HT1080 (cell line): ENCODE data around the gene ZNF474. TPM values are rescaled to one million over a fixed set of nuclear protein-coding genes. Genes with fewer than 3 reads are reported as not detected.
A peak's percentile ranks its signal among the peaks of the same experiment; 100 is the strongest.

Experiments
- DNase-seq: peaks from one replicate; pipeline ENCODE4 v3.0.0-alpha.2; 2015; ENCODE audit warnings: low read depth
- total RNA-seq: library from RNA; depleted of rRNA; stranded (reverse); fragments of >200 nt; shearing (Covaris generic); gene quantifications from 2 replicates; pipeline ENCODE4 v1.2.3, GENCODE V29; 2014

ZNF474 gene
- total RNA-seq, 1 experiment from 2014 or later = 0.08 TPM

DNA sequence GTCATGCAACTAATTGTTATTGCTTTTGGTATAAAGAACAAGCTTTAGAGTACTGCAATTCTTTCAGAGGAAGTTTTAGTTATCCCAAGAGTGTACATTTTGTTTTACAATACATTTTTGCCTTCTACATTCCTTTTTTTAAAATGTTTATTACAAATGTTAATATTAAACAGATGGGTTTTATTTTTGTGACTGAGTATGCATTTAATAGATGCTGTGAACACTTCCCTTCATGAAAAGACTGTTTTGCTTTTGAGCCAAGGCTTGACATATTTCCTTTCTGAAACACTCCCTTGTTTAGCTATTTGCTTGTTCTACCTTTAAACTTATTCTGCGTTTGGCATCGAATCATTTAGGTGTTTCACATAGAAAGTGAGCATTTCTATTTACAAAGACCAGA, 14.8 kb upstream of the ZNF474 start:
- no peak for DNase-seq

DNA sequence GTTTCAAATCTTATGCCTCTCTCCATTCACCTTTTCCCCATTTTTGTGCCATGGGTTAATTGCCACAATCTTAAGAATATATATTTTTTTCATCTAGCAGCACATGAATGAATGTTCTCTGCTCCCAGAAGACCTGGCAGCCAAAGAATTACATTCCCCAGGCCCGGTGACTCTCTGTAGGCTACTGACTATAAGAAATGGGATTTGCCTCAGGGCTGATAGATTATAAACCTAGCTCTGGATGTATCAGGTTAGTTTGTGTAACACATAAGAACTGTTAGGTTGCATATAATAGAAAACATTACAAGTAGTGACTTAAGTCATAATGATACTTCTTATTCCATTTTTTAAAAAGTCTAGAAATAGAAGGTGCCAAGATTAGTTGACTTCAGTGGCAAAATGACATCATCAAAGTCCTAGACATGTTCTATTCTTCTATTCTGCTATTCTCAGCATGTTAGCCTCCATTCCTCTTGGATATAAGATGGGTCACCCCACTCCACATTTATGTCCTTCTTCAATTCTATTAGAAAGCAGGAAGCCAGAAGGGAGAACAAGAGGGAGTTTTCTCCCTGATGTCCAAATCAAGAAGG, 10.9 kb upstream of the ZNF474 start:
- DNase-seq = no peak

DNA sequence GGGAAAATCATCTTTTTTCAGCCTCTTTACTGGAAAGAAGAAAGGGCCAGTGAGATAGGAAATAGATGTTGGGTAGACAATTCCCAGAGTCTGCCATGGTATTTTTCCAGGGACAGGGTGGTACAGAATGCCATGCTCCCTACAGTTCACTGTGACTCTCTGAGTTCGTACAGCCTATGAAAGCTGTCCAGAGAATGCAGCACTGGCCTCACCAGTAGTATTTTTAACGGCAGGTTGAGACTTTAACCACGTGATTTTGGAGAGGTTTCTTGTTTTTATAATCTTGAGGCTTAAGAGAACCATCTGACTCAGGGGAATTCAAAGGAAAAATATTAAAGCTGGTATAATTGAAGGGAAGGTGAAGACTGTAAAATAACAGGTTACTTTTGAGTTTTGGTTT, 10.1 kb upstream of the ZNF474 start:
- no peak for DNase-seq

DNA sequence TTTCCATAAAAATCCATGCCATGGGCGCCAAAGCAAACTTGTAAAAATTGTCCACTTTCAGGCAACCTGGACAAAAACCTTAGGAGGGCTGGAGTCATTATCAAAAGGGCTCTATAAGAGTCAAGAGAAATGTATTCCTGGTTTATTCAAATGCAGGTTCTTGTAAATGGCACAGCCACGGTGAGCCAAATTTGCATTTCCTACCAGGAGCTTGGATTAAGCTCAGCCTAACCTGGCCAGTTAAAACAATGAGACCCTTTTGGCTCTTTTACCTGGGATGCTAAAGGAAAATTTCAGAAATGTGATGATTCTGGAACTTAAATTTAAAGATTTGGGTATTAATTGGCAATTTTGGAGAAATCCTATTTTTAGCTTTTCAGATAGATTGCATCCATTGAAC, 8.9 kb upstream of the ZNF474 start:
- no peak for DNase-seq

DNA sequence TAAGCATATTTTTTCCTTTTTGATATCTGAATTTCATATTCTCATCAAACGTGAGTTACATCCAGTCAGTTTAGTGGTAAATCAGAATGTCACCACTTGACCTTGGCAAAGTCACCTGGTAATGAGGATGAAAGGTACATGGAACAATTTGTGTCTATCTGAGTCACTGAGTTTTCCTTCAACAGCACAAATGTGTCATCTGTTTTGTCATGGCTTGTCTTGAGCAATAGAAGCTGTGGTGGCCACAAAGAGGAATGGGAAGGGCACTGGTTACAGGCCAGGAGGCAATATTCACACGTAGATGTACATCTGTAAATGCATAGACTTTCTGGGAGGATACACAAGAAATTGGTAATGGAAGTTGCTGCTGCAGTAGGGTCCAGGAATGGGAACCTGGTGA, 8.4 kb upstream of the ZNF474 start:
- peak; percentile 86 for DNase-seq

DNA sequence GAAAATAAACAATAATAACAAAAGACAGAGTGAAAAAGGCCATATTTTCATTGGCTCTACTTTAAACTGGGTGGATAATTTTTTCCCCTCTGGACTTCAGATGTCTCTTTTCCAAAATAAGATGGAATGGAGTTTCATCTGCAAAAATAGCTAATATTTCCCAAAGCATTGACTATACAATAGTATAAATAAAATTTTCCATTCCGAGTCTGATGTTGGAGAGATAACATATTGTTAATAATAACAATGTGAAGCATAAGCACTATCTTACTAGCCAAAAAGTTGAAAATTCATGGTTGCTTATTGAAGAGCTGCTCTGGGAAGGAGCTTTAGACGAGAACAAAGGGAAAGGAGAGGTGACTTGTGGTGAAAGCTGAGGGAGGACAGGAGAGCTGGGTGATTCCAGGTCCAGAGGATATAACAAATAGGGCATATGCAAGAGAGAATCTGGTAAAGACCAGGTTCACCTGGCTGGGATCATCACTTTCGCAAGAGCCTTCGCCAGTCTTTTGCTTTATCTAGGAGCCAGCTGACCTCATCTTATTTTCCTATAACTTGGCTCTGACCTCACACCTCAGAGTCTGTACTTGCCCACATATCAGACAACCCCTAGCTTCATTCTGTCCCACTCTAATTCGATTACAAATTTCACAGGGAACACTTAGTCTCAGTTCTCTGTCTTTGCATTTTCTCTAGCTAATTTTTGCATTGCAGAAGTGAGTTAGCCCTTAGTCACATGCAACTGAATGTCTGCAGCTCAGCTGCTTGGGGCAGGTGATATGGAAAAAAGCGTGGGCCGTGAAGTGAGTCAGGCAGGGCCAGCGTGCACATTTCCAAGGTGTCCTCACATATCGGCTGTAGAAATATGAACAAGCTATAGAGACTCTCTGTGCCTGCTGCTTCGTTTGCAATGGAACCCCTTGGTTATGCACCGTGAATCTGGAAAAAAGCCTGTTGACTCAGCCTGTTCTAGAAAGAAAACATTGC, 7.6 kb upstream of the ZNF474 start:
- peak; percentile 35 for DNase-seq

DNA sequence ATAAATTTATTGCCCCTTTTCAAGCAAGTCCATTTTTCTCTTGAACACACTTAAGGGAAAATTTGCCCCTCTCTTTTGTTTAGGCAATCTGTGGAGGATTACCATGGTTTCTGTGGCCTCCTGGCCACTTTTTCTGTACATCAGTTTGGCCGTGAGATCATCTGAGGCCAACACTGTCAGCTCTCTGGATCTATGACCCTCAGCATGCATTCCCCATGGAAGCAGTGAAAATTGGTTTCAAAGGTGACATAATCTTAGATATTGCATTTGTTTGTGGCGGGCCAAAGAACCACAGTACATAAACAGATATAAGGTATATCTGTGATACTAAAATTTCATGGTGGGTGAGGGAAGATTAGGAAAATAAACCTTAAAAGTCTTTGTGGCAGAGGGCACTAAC, 4.6 kb upstream of the ZNF474 start:
- DNase-seq = no peak

DNA sequence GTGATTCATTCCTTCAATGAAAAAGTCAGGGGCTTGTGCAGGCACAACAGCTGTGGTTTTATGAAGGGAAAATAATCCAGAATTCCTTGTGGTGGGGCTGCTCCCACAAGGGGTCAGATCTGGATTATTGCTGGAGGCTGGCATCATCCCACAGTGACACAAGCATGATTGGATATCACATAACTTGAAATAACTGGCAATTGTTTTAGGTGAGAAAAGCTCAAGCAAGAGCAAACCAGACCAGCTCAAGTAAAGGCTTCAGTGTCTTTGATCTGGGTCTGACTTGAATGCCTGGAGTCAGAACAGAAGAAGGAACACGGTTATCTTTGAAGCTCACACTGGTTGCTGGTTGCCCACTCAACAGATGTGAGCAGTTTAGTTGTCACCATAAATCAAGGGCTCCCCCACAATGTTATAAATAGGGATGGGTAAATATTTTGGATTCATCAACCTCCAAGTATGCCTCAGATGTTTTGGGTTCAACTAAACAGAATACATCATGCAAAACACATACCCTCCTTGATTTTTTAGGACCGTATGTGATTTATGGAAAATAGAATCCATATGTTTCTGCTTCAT, 3.1 kb upstream of the ZNF474 start:
- peak; percentile 83 for DNase-seq

DNA sequence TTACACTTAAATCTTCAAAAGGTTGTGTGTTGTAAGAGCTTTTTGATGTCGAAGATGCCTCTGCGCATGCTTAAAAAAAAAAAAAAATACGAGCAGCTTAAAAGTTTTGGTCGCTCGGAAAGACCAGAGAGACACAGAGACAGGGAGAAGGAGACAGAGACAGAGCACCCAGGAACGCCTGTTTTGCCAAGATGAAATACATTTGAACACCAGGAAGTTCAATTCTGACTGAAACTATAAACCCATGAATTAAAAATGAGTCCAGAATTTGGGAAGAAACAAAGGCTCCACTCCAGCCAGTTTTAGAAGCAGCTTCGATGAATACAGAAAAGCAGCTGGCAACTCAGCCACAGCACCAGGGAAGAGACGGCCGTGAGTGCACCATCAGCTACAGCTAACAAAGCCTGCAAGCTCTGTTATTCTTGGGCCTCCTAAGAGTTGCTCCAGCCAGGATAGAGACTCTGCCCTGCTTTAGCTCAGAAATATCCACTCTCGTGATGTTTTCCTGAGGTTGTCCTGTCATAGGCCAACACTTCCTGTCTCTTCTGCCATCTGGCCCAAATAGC, 2.5 kb upstream of the ZNF474 start:
- no peak for DNase-seq

DNA sequence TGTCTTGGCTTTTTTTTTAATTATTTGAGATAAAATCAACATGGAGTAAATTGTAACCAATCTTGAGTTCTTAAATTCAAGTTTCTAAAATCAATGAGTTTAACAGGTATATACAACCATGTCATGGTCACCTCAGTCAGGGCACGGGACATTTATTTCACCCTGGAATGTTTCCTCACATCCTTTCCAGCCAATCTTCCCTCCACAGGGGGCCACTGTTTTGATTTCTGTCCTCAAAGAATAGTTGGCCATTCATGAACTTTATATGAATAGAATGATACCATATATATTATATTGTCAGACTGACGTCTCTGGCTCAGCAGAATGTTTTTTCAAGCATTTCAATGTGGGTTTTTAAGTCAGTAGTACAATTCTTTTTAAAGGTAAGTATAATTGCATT, 806 bp downstream of the ZNF474 start:
- peak; percentile 13 for DNase-seq

DNA sequence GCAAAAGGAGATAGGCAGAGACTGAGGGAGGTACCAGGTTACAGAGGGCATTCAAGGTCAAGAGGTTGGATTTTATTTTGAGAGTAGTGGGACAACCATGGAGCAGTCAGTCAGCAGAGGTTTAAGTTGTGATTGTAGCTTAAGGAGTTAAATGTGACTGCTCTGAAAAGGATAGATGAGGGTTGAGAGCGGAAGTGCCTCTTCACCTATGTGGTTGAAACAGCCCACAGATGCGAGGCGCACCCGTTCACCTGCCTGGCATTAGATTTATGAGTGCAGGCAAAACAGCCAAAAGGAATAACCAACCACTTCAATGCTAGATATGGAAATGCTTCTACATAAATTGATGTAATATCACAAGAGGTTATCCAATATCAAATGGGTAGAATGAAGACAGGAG, 8.4 kb downstream of the ZNF474 start:
- no peak for DNase-seq

DNA sequence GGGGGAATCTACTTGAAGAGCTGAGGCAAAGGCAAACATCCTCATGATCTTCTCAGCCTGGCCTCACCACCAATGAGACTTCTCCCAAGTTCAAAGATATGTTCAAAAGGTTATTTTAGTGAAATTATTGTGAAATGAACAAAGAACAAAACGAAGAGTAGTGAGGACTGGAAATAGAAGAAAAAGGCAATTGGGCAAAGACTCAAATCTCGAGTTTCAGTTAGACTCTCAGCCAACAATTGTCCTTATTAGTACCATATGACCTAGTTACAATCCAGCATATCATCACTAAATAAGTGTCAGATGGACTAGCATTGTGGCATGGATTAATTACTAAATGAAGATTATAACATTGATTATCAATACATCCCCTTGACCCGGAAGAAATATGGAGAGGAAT, 9.0 kb downstream of the ZNF474 start:
- no peak for DNase-seq

DNA sequence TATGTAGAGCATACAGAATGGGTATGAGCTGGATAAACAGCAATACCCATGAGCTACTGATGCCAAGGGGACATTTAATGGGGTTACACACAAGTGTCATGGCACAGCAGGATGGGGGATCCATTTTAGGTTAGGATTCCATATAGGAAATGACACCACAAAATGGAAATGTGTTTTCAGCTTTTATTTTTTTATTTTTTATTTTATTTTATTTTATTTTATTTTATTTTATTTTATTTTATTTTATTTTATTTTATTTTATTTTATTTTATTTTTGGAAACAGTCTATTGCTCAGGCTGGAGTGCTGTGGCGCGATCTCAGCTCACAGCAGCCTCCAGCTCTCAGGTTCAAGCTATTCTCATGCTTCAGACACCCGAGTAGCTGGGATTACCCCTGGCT, 11.6 kb downstream of the ZNF474 start:
- DNase-seq = no peak

DNA sequence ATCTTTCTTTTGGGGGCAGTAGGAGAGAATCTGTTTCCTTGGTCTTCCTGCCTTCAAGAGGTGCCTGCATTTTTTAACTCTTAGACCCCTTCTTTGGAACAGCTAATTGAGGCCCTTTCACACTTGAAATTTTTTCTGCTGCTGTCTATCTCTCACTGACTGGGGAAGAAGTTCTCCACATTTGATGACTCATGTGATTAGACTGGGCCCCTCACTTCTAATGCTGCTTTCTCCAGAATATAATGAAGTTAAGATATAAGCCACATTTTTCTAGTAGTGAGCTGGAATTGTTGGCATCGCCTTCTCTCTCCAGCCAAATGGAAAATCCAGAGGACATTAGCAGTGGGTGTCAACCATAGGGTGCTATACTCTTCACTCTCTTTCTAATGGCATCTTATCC, 12.4 kb downstream of the ZNF474 start:
- DNase-seq = peak; percentile 58

DNA sequence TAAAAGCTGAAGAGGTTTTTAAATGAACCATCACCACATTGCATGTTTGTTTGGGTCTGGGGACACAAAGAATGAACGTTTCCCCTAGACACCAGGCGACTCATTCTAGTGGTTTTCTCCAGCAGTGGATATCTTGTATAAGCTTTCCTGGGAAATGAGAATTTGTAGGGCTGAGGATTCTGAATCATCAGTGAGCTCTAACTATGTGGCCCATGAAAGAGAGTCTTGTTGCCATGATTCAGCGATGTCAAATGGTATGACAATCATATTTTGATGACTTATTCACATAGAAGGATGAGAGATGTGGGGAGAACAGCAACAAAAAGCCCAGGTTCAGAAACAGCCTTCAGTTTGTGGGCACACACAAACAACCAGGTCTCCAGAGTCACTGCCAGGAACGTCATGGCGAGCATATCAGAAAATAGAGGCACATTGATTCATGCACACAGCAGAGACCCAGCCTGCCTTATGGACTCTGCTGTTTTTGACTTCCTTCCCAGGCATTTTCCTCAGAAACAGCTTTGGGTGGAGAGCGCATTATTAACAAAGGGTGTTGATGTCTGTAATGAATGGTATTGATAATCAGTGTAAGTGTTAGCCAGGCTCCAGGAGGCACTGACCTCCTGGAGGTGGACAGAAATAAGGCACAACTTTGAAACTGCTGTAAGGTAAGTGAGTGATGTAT, 13.3 kb downstream of the ZNF474 start:
- DNase-seq = peak; percentile 97

DNA sequence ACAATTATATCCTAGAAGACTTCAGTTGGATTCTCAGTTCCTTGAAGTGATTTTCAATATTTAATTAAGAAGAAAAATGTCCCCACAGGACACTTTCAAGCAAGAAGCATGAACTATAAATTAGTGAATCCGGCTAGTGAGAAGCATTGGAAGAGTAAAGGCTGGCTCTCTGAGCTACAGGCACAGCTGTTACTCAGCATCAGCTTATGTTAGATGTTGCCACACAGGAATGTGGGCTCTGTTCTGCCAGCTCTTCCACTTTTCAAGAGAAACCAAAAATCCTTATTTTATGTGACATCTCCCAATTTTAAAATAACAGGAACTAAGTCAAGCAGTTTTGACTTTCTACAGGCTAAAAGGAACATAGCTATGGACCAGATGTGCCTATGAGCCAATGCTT, 14.9 kb downstream of the ZNF474 start:
- no peak for DNase-seq

DNA sequence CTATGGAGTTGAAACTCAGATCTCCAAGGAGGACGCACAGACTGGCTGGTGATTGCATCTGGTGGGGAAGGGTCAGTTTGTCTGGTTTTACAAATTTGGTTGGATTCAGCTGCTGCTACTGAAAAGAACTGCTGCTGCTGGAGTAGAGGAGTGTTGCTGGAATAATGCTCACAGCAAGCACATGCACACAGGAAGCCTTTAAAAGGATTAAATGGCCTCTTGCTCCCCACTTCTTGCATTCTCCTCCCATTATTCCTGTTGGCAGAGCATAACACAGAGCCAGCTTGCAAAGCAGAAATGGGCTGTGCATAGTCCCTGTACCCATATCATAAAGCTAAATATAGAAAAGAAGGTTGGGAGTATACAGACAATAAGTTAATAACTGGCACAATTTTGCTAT, 16.6 kb downstream of the ZNF474 start:
- DNase-seq = no peak

DNA sequence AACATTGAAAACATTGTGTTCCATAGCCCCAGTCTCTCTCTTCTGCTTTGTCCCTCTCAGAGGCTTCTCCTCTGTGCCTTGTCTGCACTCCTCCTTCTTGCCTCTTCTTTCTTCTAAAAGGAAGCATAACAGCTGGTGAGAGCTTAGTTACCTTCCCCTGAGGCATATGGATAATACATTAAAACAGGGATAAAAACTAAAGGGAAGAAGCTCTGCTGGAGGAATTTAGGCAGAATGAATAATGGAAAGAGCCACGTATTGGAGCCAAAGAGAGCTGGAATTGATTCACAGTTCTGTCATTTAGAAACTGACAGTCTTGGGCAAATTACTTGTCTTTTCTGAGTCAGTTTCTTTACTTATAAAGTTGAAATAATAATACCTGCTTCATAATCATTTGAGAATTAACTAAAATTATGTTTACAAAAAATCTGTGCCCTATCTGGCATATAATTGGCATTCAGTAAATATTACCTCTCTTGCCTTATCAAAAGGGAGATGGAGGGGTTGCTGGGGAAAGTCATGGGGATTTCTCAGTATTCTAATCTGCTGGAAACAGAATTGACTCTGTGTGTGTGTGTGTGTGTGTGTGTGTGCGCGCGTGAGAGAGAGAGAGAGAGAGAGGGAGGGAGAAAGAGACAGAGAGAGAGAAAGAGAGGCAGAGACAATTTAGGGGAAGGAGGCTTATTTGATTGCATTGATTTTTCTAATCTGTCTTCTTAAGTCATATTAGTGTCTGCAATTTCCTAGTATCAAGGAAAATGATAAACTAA, 20.2 kb downstream of the ZNF474 start:
- DNase-seq = no peak

DNA sequence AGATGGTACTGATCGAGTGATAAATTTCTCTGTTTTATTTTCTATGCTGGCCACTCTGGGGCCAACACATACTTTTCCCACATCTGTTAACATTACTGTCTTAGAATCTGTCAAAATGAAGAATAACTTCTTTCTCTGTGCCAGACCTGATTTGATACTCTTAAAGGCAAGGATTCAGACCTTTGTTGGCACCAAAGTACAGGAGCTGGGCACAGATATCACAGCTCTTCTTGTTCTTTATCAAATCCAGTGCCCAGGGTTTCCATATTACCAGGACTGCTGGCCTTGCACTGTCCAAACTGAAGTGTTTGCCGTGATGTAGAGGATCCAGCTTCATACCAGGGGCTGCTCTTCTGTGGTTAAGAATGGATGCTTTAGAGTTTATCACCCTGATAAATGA, 20.9 kb downstream of the ZNF474 start:
- no peak for DNase-seq

DNA sequence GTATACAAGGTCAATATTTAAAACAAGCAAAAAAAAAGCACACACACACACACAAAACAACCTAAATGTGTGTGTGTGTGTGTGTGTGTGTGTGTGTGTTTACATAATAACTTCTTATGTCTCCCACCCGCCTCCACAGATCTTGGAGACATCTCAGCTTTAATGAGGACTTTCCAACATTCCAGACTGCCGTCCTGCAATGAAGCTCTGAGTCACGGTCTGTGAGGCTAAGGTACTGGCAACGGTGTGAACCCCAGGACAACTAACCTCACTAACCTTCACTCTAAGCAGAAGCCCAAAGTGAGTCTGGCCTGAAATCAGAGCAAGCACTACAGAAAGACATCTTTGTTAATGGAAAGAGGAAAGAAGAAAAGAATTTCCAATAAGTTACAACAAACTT, 22.3 kb downstream of the ZNF474 start:
- DNase-seq = peak; percentile 59
